GM12878 (cell line): Measurements from ENCODE around the gene IRF7. TPM values are rescaled to one million over a fixed set of nuclear protein-coding genes. Genes with fewer than 3 reads are reported as not detected.

Source experiments
- ATAC-seq: fragments of 200-7000 bp; cut with Tn5 transposase; 3 replicates; pipeline ENCODE4 v1.9.1; 2020; ENCODE audit warnings: mild to moderate bottlenecking, moderate library complexity
- Bru-seq: library from RNA; stranded (reverse); fragments of 400-500 nt; gene quantifications from one replicate; lab custom pipeline; 2021; lab: Mats Ljungman, UMichigan
- BruChase-seq, 2 experiments: library from RNA; stranded (reverse); fragments of 400-500 nt; gene quantifications; one replicate each; lab custom pipeline; 2021; lab: Mats Ljungman, UMichigan
- BruUV-seq: library from RNA; stranded (reverse); fragments of 400-500 nt; replicated peaks from 2 replicates; lab custom pipeline; 2021; lab: Mats Ljungman, UMichigan
- CTCF ChIA-PET: fragments of 300-600 bp; sonication (Branson Sonifier 250); formaldehyde crosslinking; extraction: SDS; loops from one replicate; lab custom pipeline; 2021; ENCODE audit warnings: inconsistent platforms; lab: Yijun Ruan, JAX
- POLR2A ChIA-PET: fragments of 350-600 bp; formaldehyde crosslinking; extraction: SDS; loops from one replicate; lab custom pipeline; 2021; ENCODE audit warnings: inconsistent platforms; lab: Charles Lee
- RAD21 ChIA-PET: fragments of 300-600 bp; sonication (Branson Sonifier 250); formaldehyde crosslinking; loops from one replicate; lab custom pipeline; 2023; ENCODE audit warnings: antibody characterized with exemption; ENCODE audit not compliant: unreplicated experiment; lab: Charles Lee
- SMC1A ChIA-PET: fragments of 300-600 bp; sonication (Branson Sonifier 250); formaldehyde crosslinking; loops from one replicate; lab custom pipeline; 2023; ENCODE audit not compliant: unreplicated experiment, uncharacterized antibody; lab: Charles Lee
- DNase-seq: peaks from one replicate; pipeline ENCODE4 v3.0.0-alpha.2; 2011; ENCODE audit warnings: low read depth, low spot score
- FAIRE-seq: peaks from 3 replicates; lab custom pipeline; 2011; peaks lifted over from hg19 to GRCh38; lab: Jason Lieb, UNC
- H2AFZ ChIP-seq: 2 replicates; pipeline ENCODE4 v1.6.0; 2011; ENCODE audit warnings: low read depth, low read length, control low read depth; ENCODE audit not compliant: control insufficient read depth
- H3K27ac ChIP-seq: 2 replicates; pipeline ENCODE4 v1.5.1; 2011; ENCODE audit warnings: control low read depth; ENCODE audit not compliant: control insufficient read depth, insufficient read depth
- H3K27me3 ChIP-seq, 2 experiments: replicated peaks in 1 of 2; 2 replicates each; pipeline versions ENCODE4 v1.6.0 to v1.6.1; 2011; ENCODE audit warnings: low read length in 1 of 2; ENCODE audit not compliant: control insufficient read depth in 2 of 2, insufficient read depth in 2 of 2
- H3K36me3 ChIP-seq, 2 experiments: 2 replicates each; pipeline ENCODE4 v1.5.1; 2011; ENCODE audit warnings: low read length in 1 of 2; ENCODE audit not compliant: control insufficient read depth in 2 of 2, insufficient read depth in 2 of 2
- H3K4me1 ChIP-seq: 2 replicates; pipeline ENCODE4 v1.6.1; 2011; ENCODE audit warnings: mild to moderate bottlenecking, low read length, moderate library complexity, mixed read lengths; ENCODE audit not compliant: control insufficient read depth, insufficient read depth
- H3K4me2 ChIP-seq: 2 replicates; pipeline ENCODE4 v1.6.0; 2011; ENCODE audit warnings: control low read depth; ENCODE audit not compliant: control insufficient read depth, insufficient read depth
- H3K4me3 ChIP-seq: fragments of 200-600 bp; sonication (generic); 2 replicates; pipeline ENCODE4 v1.5.1; 2016
- H3K79me2 ChIP-seq: 2 replicates; pipeline ENCODE4 v1.6.0; 2011; ENCODE audit warnings: low read length; ENCODE audit not compliant: control insufficient read depth, insufficient read depth
- H3K9ac ChIP-seq: 2 replicates; pipeline ENCODE4 v1.8.0; 2011; ENCODE audit warnings: low read length, control low read depth, mixed read lengths; ENCODE audit not compliant: control insufficient read depth, insufficient read depth
- H3K9me3 ChIP-seq: replicated peaks from 3 replicates; pipeline ENCODE4 v1.5.1; 2011; ENCODE audit warnings: mild to moderate bottlenecking, low read length; ENCODE audit not compliant: control insufficient read depth, insufficient read depth
- H4K20me1 ChIP-seq: 2 replicates; pipeline ENCODE4 v1.6.0; 2011; ENCODE audit not compliant: control insufficient read depth, insufficient read depth
- ASH2L ChIP-seq: fragments of 300-600, 200-600 bp; sonication (generic); IDR thresholded peaks from 2 replicates; pipeline ENCODE4 v1.6.1; 2017; ENCODE audit warnings: low read depth, mild to moderate bottlenecking, borderline replicate concordance
- ATF2 ChIP-seq: IDR thresholded peaks from 2 replicates; pipeline ENCODE4 v1.6.1; 2012; ENCODE audit warnings: low read length, inconsistent platforms
- ATF3 ChIP-seq: IDR thresholded peaks from 2 replicates; pipeline ENCODE4 v1.6.1; 2011; ENCODE audit warnings: low read depth, mild to moderate bottlenecking, low read length, moderate library complexity, borderline replicate concordance; ENCODE audit errors: extremely low read depth
- ATF7 ChIP-seq: fragments of 450-650 bp; IDR thresholded peaks from 2 replicates; pipeline ENCODE4 v1.6.1; 2016; ENCODE audit warnings: low read depth, mild to moderate bottlenecking
- BACH1 ChIP-seq: fragments of 450-650 bp; IDR thresholded peaks from 2 replicates; pipeline ENCODE4 v1.6.1; 2017; ENCODE audit warnings: mild to moderate bottlenecking, borderline replicate concordance
- BCL11A ChIP-seq: IDR thresholded peaks from 2 replicates; pipeline ENCODE4 v1.6.1; 2011; ENCODE audit warnings: low read depth, low read length
- CREB1 ChIP-seq: IDR thresholded peaks from 2 replicates; pipeline ENCODE4 v1.6.1; 2012; ENCODE audit warnings: low read depth, mild to moderate bottlenecking, inconsistent platforms
- DPF2 ChIP-seq: fragments of 450-650 bp; IDR thresholded peaks from 2 replicates; pipeline ENCODE4 v1.6.1; 2017; ENCODE audit warnings: mild to moderate bottlenecking
- ESRRA ChIP-seq: IDR thresholded peaks from 2 replicates; pipeline ENCODE4 v1.6.1; 2012; ENCODE audit warnings: mild to moderate bottlenecking, low read length, improper control_type of control experiment
- GABPA ChIP-seq: IDR thresholded peaks from 2 replicates; pipeline ENCODE4 v1.6.1; 2014; ENCODE audit warnings: antibody characterized with exemption, low read depth, mild to moderate bottlenecking, inconsistent platforms
- NFXL1 ChIP-seq: fragments of 450-650 bp; IDR thresholded peaks from 2 replicates; pipeline ENCODE4 v1.6.1; 2017; ENCODE audit warnings: antibody characterized with exemption, mild to moderate bottlenecking, borderline replicate concordance
- PML ChIP-seq: IDR thresholded peaks from 2 replicates; pipeline ENCODE4 v1.6.1; 2012; ENCODE audit warnings: low read length, inconsistent platforms
- POLR2A ChIP-seq: IDR thresholded peaks from 2 replicates; pipeline ENCODE4 v1.6.1; 2011; ENCODE audit warnings: low read depth, mild to moderate bottlenecking, low read length
- SRF ChIP-seq, 2 experiments: IDR thresholded peaks; 2 replicates each; pipeline ENCODE4 v1.6.1; 2011; ENCODE audit warnings: low read depth in 2 of 2, low read length in 2 of 2, mild to moderate bottlenecking in 1 of 2, moderate library complexity in 1 of 2
- TAF1 ChIP-seq: IDR thresholded peaks from 2 replicates; pipeline ENCODE4 v1.6.1; 2011; ENCODE audit warnings: mild to moderate bottlenecking, low read depth, low read length, borderline replicate concordance
- ZNF217 ChIP-seq: fragments of 450-650 bp; IDR thresholded peaks from 2 replicates; pipeline ENCODE4 v1.6.1; 2017; ENCODE audit warnings: antibody characterized with exemption, mild to moderate bottlenecking
- WGBS: methylation state at CpG from one replicate; pipeline ENCODE4 v1.1.6; 2016; ENCODE audit warnings: low lambda C conversion rate; ENCODE audit not compliant: insufficient replicate concordance, insufficient coverage; ENCODE audit errors: missing lambda C conversion rate; 5-methylcytosine and 5-hydroxymethylcytosine counted together
- in situ Hi-C: fragments of 300-500 bp; cut with MboI; formaldehyde crosslinking; loops from 9 replicates; pipeline ENCODE4 v1.14.3; 2018; ENCODE audit warnings: mixed read lengths
- intact Hi-C: fragments of 100-400 bp; cut with micrococcal nuclease; formaldehyde crosslinking; loops from one replicate; pipeline ENCODE4 v1.14.2; 2022; ENCODE audit not compliant: unreplicated experiment
- long read RNA-seq, 2 experiments: library from polyadenylated mRNA; unstranded; transcript quantifications; one replicate each; pipeline ENCODE4 v2.0.0, GENCODE V29; 2019 to 2020
- polyA minus RNA-seq, 3 experiments: library from RNA; depleted of rRNA, polyadenylated mRNA; stranded (reverse); fragments of >200 nt; gene quantifications; 2 replicates each; pipeline ENCODE4 v1.2.3, GENCODE V29; 2011
- polyA plus RNA-seq, 11 experiments: library from polyadenylated mRNA; depleted of rRNA in 4 of 11; unstranded in 6 of 11; stranded (reverse) in 5 of 11; fragments of >200 nt; fragmentation: Nextera tagmentation in 4 of 11; fragmentation: Illumina TruSeq in 1 of 11; extraction: Ambion mirVana in 4 of 11; extraction: Trizol in 1 of 11; gene quantifications; 1 replicate in 1 of 11; 2 replicates in 10 of 11; pipeline versions ENCODE4 v1.2.1 to v1.2.3, GENCODE V29; 2011 to 2016; ENCODE audit warnings: inconsistent platforms in 2 of 11, missing spikeins in 2 of 11, low read depth in 1 of 11
- total RNA-seq, 4 experiments: library from RNA; depleted of rRNA in 3 of 4; stranded (reverse); fragments of >200 nt in 3 of 4; fragmentation: Illumina TruSeq in 1 of 4; extraction: Trizol in 1 of 4; gene quantifications; 2 replicates each; pipeline versions ENCODE4 v1.2.1 to v1.2.3, GENCODE V29; 2013 to 2021
- TF ChIP-seq, protein P1 (sequence below): fragments of 450-650 bp; IDR thresholded peaks from 2 replicates; pipeline ENCODE4 v1.6.1; 2014; ENCODE audit warnings: mild to moderate bottlenecking

IRF7 gene
- 129 and 153 TPM in 2 replicates for total RNA-seq (2013; cell fraction: nucleolus; rRNA removed)
- 119 and 141 TPM in 2 replicates for total RNA-seq (2014; rRNA removed)
- total RNA-seq (2014; rRNA removed; fragmentation: Illumina TruSeq; extraction: Trizol): 24.3 and 24.4 TPM in 2 replicates
- 115 and 116 TPM in 2 replicates for total RNA-seq (2021)
- polyA plus RNA-seq (2011; ENCODE audit: low read depth): 17.8 TPM
- 22.0 and 65.3 TPM in 2 replicates for polyA plus RNA-seq (2011; rRNA removed)
- 83.0 and 157 TPM in 2 replicates for polyA plus RNA-seq (2011; cell fraction: cytosol; rRNA removed)
- 623 and 683 TPM in 2 replicates for polyA plus RNA-seq (2011; cell fraction: nucleus; rRNA removed)
- polyA plus RNA-seq (2012): 112 and 138 TPM in 2 replicates
- 0.71 and 8.1 TPM in 2 replicates for polyA plus RNA-seq (2014; fragmentation: Illumina TruSeq; extraction: Trizol)
- 10 to 100 TPM in 1 of 2 experiments, 1 to 10 TPM in 1; 4.4 to 26.4 TPM for polyA plus RNA-seq (2014; fragmentation: Nextera tagmentation; extraction: Ambion mirVana)
- polyA plus RNA-seq (2014; rRNA removed): 129 and 142 TPM in 2 replicates
- polyA plus RNA-seq (2016; fragmentation: Nextera tagmentation; extraction: Ambion mirVana): 10 to 100 TPM; 69.9 to 88.5 TPM
- polyA minus RNA-seq (2011; rRNA and poly(A)+ RNA removed): 50.5 and 146 TPM in 2 replicates
- 62.5 and 71.1 TPM in 2 replicates for polyA minus RNA-seq (2011; cell fraction: cytosol; rRNA and poly(A)+ RNA removed)
- polyA minus RNA-seq (2011; cell fraction: nucleus; rRNA and poly(A)+ RNA removed): 201 and 259 TPM in 2 replicates
- Bru-seq, nascent RNA: percentile 88 among the genes with signal in this experiment
- BruChase-seq, experiment 1, labeled RNA remaining after a 6-hour chase: percentile 93 among the genes with signal in this experiment
- percentile 83 among the genes with signal in this experiment for BruChase-seq, experiment 2, labeled RNA remaining after a 2-hour chase
- long read RNA-seq, experiment 1, transcript IRF7-205 (11 exons, 1,974 nt): major isoform, 32 of 87 reads
- long read RNA-seq, experiment 1, partial matches to known transcripts: 23 of 87 reads
- long read RNA-seq, experiment 1, other reads (novel, unspliced or antisense): 24 of 87 reads
- long read RNA-seq, experiment 2, partial matches to known transcripts: 2 of 6 reads
- long read RNA-seq, experiment 2, other reads (novel, unspliced or antisense): 0 of 6 reads

DNA sequence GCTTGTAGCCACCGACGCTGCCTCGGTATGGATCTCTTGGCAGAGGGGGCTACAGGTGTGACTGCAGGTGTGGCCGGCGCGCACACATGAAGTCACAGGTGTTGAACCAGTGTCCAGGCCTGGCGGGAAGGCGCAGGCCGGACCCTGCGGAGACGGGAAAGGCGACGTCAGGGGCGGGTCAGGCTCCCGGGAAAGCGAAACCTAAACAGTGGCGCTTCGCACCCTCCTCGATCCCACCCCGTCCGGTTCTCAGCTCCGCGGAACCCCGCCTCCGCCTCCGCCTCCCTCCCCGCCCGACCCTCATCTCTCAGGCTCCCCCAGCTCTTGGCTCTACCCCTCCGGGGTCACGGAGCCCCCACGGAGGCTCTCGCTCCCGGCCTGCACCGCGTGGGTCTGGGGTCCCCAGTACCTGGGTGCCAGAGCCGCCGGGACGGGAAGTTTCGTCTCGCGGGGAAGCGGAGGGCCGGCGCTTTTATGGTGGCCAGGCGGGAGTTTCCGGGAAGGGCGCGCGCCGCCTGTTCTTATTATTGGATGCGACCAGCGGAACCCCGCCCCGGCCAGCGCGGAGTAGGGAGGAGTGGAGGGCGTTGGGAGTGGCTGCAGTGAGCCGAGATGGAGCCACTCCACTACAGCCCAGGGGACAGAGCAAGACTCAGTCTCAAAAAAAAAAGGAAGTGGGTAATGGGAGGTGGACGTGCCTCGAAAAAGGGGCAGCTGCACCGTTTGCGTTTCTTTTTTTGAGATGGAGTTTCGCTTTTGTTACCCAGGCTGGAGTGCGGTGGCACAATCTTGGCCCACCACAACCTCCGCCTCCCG, at the start of gene IRF7:
Gene IRF7 (minus strand): TSS at position 447 of the 816 bp plus-strand sequence. CDS start 586 bp downstream, outside the sequence.
- ATAC-seq (peak; percentile 92), DNase-seq (peak; percentile 89), FAIRE-seq (peak; percentile 93)
- 1% methylated on average over 65 of the region's 66 CpGs for WGBS
- CTCF ChIA-PET: interaction anchor here (0.8 kb wide), 1 partner anchor 408 kb away, joined by 4 read pairs; the partner anchor contains the start of genes BET1L and RIC8A
- Histone ChIP-seq H2AFZ (peak within 1 kb of the TSS; percentile 33; the same call in 1 of the 2 replicates), H3K4me2 (peak within 1 kb of the TSS; percentile 99), H3K4me1 (peaks cover 14% of the 10 kb centered on the region), H4K20me1 (peaks cover 11% of the 10 kb centered on the region), H3K4me3 (peak within 1 kb of the TSS; percentile 90), H3K79me2 (peaks cover 26% of the 10 kb centered on the region), H3K9ac (peak within 1 kb of the TSS; percentile 91), H3K36me3 (peaks cover 10 to 29% of the 10 kb centered on the region in 2 experiments; a peak in 3 of 4 replicates), H3K9me3 (no peaks in the 10 kb centered on the region), H3K27ac (peak within 1 kb of the TSS; percentile 100), H3K27me3 (no peaks in the 10 kb centered on the region)
- SMC1A ChIA-PET: no interaction called here
- POLR2A ChIA-PET: interaction anchor here (0.6 to 1.6 kb wide), 9 partner anchors 9 to 308 kb away, joined by 3 to 10 read pairs (median 3); partner anchors contain the start of genes CHID1, IFITM2 and PHRF1
- BruUV-seq: no TSS peak
- RAD21 ChIA-PET: interaction anchor here (1.1 to 1.5 kb wide), 3 partner anchors 79 to 161 kb away, joined by 3 to 6 read pairs (median 4); no protein-coding TSS in a partner anchor
- in situ Hi-C loops (no loop called here), intact Hi-C loops (loop anchor here (5.0 kb wide), 1 partner anchor 107 kb away; no protein-coding TSS in a partner anchor)
- TF ChIP-seq DPF2 (peak; percentile 71), POLR2A (peak; percentile 93), TAF1 (peak; percentile 88; the same call in 1 of the 2 replicates), PML (peak; percentile 89; the same call in 1 of the 2 replicates), ATF2 (no peak; the same call in 1 of the 2 replicates), SRF (IDR thresholded peaks at IDR 0.05; ENCODE audit: low read depth in 2 of 2, low read length in 2 of 2) (peak; percentile 53 to 86; a peak in 3 of 4 replicates), BACH1 (peak; percentile 67; the same call in 1 of the 2 replicates), ASH2L (no peak), CREB1 (peak; percentile 53), ATF3 (no peak), NFXL1 (no peak), GABPA (peak; percentile 79), BCL11A (peak; percentile 16; the same call in 1 of the 2 replicates), ZNF217 (0 out of 2 replicates have a peak, but pooled peaks have one; percentile 45), ESRRA (no peak), ATF7 (peak; percentile 65)
- TF ChIP-seq, protein P1, sequence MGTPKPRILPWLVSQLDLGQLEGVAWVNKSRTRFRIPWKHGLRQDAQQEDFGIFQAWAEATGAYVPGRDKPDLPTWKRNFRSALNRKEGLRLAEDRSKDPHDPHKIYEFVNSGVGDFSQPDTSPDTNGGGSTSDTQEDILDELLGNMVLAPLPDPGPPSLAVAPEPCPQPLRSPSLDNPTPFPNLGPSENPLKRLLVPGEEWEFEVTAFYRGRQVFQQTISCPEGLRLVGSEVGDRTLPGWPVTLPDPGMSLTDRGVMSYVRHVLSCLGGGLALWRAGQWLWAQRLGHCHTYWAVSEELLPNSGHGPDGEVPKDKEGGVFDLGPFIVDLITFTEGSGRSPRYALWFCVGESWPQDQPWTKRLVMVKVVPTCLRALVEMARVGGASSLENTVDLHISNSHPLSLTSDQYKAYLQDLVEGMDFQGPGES: no peak
